Measurements from ENCODE around the gene MARCHF9.

The MARCHF9 gene

DNA sequence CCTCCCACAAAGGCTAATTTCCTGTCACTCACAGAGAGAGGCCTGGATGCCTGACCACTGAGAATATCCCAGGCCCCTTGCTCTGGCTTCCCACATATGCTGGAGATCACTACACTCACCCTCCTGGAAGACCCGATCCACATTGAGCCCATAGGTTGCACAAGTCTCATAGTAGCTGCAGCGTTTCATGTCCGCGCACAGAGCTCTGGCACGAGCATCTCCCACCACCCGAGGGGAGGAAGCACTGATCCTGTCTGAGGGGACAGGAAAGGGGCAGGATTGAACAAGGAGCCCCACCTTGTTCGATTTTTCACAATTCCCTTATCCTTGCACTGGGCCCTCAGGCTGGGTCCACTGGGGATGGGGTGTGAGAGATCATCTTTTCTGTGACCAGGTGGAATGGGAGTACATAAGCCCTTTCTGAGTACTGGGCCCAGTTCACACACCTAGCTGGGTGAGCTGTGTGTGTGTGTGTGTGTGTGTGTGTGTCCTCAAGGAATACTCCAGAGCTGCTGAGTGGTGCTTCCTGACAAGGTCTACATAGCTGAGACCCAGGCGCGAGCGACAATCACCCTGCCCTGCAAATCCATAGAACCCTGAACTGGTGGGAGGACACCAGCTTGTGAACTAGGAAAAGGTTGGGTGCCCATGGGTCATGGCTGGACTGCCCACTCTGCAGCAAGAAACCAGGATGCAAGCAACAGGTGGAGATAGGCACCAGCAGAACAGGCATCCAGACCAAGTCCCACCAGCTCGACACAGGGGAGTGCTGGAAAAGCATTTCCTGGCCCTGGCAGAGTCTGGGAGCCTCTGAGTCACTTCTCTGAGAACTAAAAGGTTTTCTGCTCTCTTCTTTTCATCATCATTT is 21.9 kb upstream of the MARCHF9 start:
- no peak for TF ChIP-seq POLR2A (IDR thresholded peaks at IDR 0.05; ENCODE audit: extremely low read depth, insufficient read length)
- TF ChIP-seq, protein P1, sequence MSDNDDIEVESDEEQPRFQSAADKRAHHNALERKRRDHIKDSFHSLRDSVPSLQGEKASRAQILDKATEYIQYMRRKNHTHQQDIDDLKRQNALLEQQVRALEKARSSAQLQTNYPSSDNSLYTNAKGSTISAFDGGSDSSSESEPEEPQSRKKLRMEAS (IDR thresholded peaks at IDR 0.05; ENCODE audit: low read depth, low read length), result no peak
- TF ChIP-seq MYC (IDR thresholded peaks at IDR 0.05; ENCODE audit: low read depth, low read length), result no peak
- no peak for DNase-seq (ENCODE audit: low read depth)

DNA sequence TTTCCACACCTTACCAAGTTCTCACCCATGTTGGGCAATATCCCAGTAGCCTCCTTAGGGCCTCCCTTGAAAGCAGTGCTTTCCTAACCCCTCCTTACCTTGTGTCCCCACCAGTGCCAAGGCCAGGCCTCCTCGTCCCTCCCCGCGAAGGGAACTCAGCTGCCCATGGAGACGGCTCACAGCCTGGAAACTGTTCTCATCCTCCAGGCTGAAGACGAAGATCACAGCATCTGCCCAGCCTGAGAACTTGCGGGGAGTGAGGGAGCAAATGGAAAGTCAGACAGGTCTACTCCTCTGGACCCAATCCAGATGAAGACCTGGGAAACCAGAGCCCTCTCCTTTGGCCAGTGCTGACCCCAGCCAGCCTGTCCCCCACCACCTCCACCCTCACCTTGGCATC is 21.0 kb upstream of the MARCHF9 start:
- DNase-seq (ENCODE audit: low read depth), result no peak
- no peak overlapping the region for H3K4me3 ChIP-seq (ENCODE audit: low read depth, low read length)
- TF ChIP-seq, protein P2, sequence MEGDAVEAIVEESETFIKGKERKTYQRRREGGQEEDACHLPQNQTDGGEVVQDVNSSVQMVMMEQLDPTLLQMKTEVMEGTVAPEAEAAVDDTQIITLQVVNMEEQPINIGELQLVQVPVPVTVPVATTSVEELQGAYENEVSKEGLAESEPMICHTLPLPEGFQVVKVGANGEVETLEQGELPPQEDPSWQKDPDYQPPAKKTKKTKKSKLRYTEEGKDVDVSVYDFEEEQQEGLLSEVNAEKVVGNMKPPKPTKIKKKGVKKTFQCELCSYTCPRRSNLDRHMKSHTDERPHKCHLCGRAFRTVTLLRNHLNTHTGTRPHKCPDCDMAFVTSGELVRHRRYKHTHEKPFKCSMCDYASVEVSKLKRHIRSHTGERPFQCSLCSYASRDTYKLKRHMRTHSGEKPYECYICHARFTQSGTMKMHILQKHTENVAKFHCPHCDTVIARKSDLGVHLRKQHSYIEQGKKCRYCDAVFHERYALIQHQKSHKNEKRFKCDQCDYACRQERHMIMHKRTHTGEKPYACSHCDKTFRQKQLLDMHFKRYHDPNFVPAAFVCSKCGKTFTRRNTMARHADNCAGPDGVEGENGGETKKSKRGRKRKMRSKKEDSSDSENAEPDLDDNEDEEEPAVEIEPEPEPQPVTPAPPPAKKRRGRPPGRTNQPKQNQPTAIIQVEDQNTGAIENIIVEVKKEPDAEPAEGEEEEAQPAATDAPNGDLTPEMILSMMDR (IDR thresholded peaks at IDR 0.05; ENCODE audit: low read depth, low read length), result no peak
- TF ChIP-seq MYC (IDR thresholded peaks at IDR 0.05; ENCODE audit: low read depth, low read length) (no peak), POLR2A (IDR thresholded peaks at IDR 0.05; ENCODE audit: extremely low read depth, insufficient read length) (no peak)
- TF ChIP-seq, protein P1 (IDR thresholded peaks at IDR 0.05; ENCODE audit: low read depth, low read length), result no peak

More for the DNA sequence above, 21.9 kb upstream of the MARCHF9 start:
- H3K4me3 ChIP-seq (ENCODE audit: low read depth, low read length), result no peak overlapping the region

DNA sequence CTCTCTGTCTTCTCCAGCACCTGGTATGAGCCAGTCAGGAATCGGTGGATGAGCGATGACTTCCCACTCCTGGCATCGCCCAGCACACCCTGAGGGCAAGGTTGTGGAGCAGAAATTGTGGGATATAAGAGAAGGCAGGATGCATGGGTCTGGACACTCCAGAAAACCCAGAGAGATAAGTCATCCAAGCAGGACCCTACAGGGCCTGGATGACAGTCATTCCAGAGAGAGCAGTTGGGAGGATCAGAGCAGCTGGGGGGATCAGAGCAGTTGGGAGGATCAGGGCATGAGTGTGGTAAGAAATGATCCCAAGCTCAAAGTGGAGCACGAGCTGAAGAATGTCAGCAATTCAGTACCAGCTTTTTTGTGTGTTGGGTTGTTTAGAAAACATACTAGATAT is 20.3 kb upstream of the MARCHF9 start:
- DNase-seq (ENCODE audit: low read depth), result no peak
- TF ChIP-seq, protein P2 (IDR thresholded peaks at IDR 0.05; ENCODE audit: low read depth, low read length), result no peak
- no peak for TF ChIP-seq MYC (IDR thresholded peaks at IDR 0.05; ENCODE audit: low read depth, low read length)
- TF ChIP-seq, protein P1 (IDR thresholded peaks at IDR 0.05; ENCODE audit: low read depth, low read length), result no peak
- no peak for TF ChIP-seq POLR2A (IDR thresholded peaks at IDR 0.05; ENCODE audit: extremely low read depth, insufficient read length)
- no peak overlapping the region for H3K4me3 ChIP-seq (ENCODE audit: low read depth, low read length)

DNA sequence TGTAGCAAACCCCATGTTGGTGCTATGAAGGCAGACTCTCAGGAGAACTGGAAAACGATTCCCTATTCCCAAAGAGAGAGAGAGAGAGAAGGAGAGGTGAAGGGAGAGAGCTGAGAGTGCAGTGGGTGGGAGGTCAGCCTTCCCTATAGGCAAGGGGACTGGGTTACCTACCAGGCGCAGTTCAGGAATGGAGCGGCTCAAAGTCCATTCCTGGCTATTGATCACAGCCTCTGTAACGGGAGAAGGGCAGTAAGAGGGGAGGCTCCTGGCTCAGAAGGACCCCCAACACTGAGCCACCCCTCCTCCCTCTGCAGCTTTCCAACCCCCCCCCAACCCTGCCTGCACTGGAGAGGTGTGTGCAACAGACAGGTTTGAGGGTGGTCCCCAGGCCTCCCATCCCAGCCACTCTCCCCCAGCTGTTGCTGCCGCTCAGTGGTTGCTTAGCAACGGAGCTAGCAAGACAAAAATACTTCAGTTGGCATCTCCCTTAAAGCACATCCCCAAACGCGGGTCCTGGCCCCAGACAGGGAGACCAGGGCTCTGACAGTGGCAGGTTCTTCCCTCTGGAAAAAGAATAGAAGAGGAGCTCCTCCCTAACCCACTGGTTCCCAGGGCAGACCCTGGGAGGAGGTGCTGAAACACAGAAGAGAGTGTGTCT is 19.6 kb upstream of the MARCHF9 start:
- no peak overlapping the region for H3K4me3 ChIP-seq (ENCODE audit: low read depth, low read length)
- no peak for TF ChIP-seq POLR2A (IDR thresholded peaks at IDR 0.05; ENCODE audit: extremely low read depth, insufficient read length)
- TF ChIP-seq, protein P2 (IDR thresholded peaks at IDR 0.05; ENCODE audit: low read depth, low read length), result no peak
- TF ChIP-seq, protein P1 (IDR thresholded peaks at IDR 0.05; ENCODE audit: low read depth, low read length), result no peak
- no peak for TF ChIP-seq MYC (IDR thresholded peaks at IDR 0.05; ENCODE audit: low read depth, low read length)
- DNase-seq (ENCODE audit: low read depth), result no peak

DNA sequence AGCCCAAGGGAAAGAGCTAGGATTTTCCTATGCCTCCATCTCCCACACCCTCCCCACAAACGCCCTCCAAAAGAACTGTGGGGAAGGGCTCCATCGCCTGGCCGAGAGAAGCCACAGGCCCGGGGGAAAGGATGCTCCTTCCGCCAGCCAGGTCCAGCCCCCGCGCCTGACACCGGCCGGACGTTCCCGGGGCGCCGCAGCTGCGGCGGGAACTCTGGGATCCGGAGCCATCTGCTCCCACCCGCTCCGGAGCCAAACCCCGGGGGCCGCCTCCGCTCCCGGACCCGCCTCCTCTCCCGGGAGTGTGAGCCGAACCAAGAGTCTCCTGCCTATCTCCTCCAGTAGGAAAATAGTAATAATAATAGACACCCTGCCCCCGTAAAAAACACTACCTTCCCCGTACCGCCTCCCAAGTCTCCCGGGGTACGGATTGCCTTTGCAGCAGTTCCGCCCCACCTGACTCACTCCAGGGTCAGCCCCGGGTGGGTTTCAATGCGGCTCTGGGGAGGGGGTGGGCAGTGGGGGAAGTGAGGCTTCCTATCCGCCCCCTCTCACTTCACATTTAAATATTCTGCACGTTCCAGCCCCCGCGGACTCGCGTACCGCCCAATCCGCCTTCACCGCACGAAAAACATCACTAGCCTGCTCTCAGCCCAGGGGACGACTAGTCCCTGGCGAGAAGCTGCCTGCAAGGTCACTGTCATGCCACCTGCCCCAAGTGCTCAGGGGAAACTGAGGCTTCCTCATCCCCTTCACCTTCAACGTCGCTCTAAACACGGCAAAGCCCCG is 18.8 kb upstream of the MARCHF9 start:
- no peak for DNase-seq (ENCODE audit: low read depth)
- H3K4me3 ChIP-seq (ENCODE audit: low read depth, low read length), result no peak overlapping the region
- TF ChIP-seq MYC (IDR thresholded peaks at IDR 0.05; ENCODE audit: low read depth, low read length), result no peak
- TF ChIP-seq, protein P1 (IDR thresholded peaks at IDR 0.05; ENCODE audit: low read depth, low read length), result no peak
- TF ChIP-seq, protein P2 (IDR thresholded peaks at IDR 0.05; ENCODE audit: low read depth, low read length), result no peak
- no peak for TF ChIP-seq POLR2A (IDR thresholded peaks at IDR 0.05; ENCODE audit: extremely low read depth, insufficient read length)

All from NB4 (cell line).